Pancreas (tissue), 10 donors: ENCODE results near the gene VRTN. TPM values are rescaled to one million over a fixed set of nuclear protein-coding genes. Genes with fewer than 3 reads are reported as not detected.

Experiments used
- ATAC-seq, 4 donors: fragments of 200-7000 bp; cut with Tn5 transposase; one replicate each; pipeline versions ENCODE4 v1.8.0 to v1.9.1; 2020; ENCODE audit warnings: mild to moderate bottlenecking in 4 of 4, moderate library complexity in 4 of 4
- DNase-seq, 6 donors: peaks; one replicate each; pipeline ENCODE4 v3.0.0-alpha.2; 2020
- FAIRE-seq: peaks from 2 replicates; lab custom pipeline; 2012; peaks lifted over from hg19 to GRCh38; lab: Jason Lieb, UNC
- H3K27ac ChIP-seq, 4 donors: fragments of 200-600 bp; sonication (generic); 1 replicate in 3 of 4; 2 replicates in 1 of 4; pipeline versions ENCODE4 v1.5.0 to v1.8.0; 2020
- H3K27me3 ChIP-seq, 4 donors: fragments of 200-600 bp; one replicate each; pipeline ENCODE4 v1.8.0; 2021
- H3K36me3 ChIP-seq, 3 donors: fragments of 200-600 bp; sonication (generic) in 1 of 3; one replicate each; pipeline versions ENCODE4 v1.5.0 to v1.8.0; 2020 to 2021
- H3K4me1 ChIP-seq, 3 donors: fragments of 200-600 bp; one replicate each; pipeline ENCODE4 v1.8.0; 2021
- H3K4me3 ChIP-seq, 4 donors: fragments of 200-600 bp; sonication (generic) in 2 of 4; one replicate each; pipeline versions ENCODE4 v1.5.0 to v1.8.0; 2020 to 2021
- H3K9me3 ChIP-seq, 4 donors: fragments of 200-600 bp; one replicate each; pipeline ENCODE4 v1.8.0; 2021
- CTCF ChIP-seq, 4 donors: fragments of 200-600 bp; sonication (generic) in 3 of 4; IDR thresholded peaks; one replicate each; pipeline versions ENCODE4 v1.5.0 to v1.8.0; 2021; ENCODE audit warnings: antibody characterized with exemption in 4 of 4
- WGBS, 2 donors: extraction: QIAGEN DNeasy Blood & Tissue Kit; methylation state at CpG; one replicate each; pipeline ENCODE4 v1.1.7; 2013; 5-methylcytosine and 5-hydroxymethylcytosine counted together
- intact Hi-C, 3 donors: fragments of 100-400 bp; cut with DNase I; formaldehyde crosslinking; loops; one replicate each; pipeline versions ENCODE4 v1.11.1 to v1.14.2; 2022
- polyA plus RNA-seq, 2 donors: library from polyadenylated mRNA; stranded (reverse); fragments of 200-250 nt; gene quantifications; one replicate each; pipeline ENCODE4 v1.2.3, GENCODE V29; 2013
- total RNA-seq, 6 donors: library from RNA; stranded (reverse); fragmentation: NEBNext Ultra II Directional in 4 of 6; extraction: Animal tissue kit (Norgen Biotek cat#: 25700) in 4 of 6; gene quantifications; one replicate each; pipeline versions ENCODE4 v1.2.1 to v1.2.4, GENCODE V29; 2021 to 2023
- donor health status: healthy with polysubstance abuse.
- donor health status: DM: no; HTN: no; CAD: no; lungs with moderate emphysema.
- donor health status: DM: no; HTN: no; CAD: no.
- donor health status: control.
- donor health status: control.
- donor health status: Bipolar disorder and iron deficiency.
- donor health status: DM: yes; HTN: yes; CAD: no.
- donor health status: DM: no; HTN: no; CAD: no.
- donor health status: DM: no; HTN: no; CAD: no.
- donor health status: DM: yes; HTN: yes; CAD: no.

Gene VRTN
- total and polyA plus RNA-seq, 8 donors, result 0.05 to 0.16 (median 0.12) TPM; not detected in 5

GRCh38 chr14:74400919-74401503 is 52.7 kb downstream of the VRTN start:
- Histone ChIP-seq H3K4me1 (no peaks in the 10 kb centered on the region), H3K36me3 (no peaks in the 10 kb centered on the region), H3K27me3 (no peaks in the 10 kb centered on the region), H3K9me3 (no peaks in the 10 kb centered on the region), H3K27ac (no peak overlapping the region), H3K4me3 (no peak overlapping the region)
- ATAC-seq (peak in 1 of 4 donors; percentile 14), FAIRE-seq (no peak), DNase-seq (no peak)
- TF ChIP-seq CTCF (IDR thresholded peaks at IDR 0.05), result no peak
- intact Hi-C loops, result no loop called here
- WGBS, 2 donors, result 53 to 62% methylated on average over 8 of the region's 8 CpGs

GRCh38 chr14:74401504-74402241 is 53.4 kb downstream of the VRTN start:
- H3K27ac ChIP-seq, result no peak overlapping the region
- no peak for TF ChIP-seq CTCF (IDR thresholded peaks at IDR 0.05)
- FAIRE-seq, result no peak

GRCh38 chr14:74402401-74403251 is 54.4 kb downstream of the VRTN start:
- intact Hi-C loops, result no loop called here
- no peaks in the 10 kb centered on the region for H3K36me3 ChIP-seq
- FAIRE-seq (no peak), ATAC-seq (no peak), DNase-seq (no peak)
- no peaks in the 10 kb centered on the region for H3K9me3 ChIP-seq
- no peak overlapping the region for H3K27ac ChIP-seq
- H3K4me1 ChIP-seq, result no peaks in the 10 kb centered on the region
- H3K4me3 ChIP-seq, result no peak overlapping the region
- WGBS, 2 donors, result 57 to 70% methylated on average over 10 of the region's 10 CpGs
- no peaks in the 10 kb centered on the region for H3K27me3 ChIP-seq
- no peak for TF ChIP-seq CTCF (IDR thresholded peaks at IDR 0.05)

More at GRCh38 chr14:74401504-74402241, 53.4 kb downstream of the VRTN start:
- intact Hi-C loops, result no loop called here
- H3K27me3 ChIP-seq, result no peaks in the 10 kb centered on the region
- no peaks in the 10 kb centered on the region for H3K4me1 ChIP-seq
- H3K9me3 ChIP-seq, result no peaks in the 10 kb centered on the region
- ATAC-seq, result peak in 3 of 4 donors; percentile 49 to 71 (median 60)
- no peak overlapping the region for H3K4me3 ChIP-seq
- no peak for DNase-seq
- no peaks in the 10 kb centered on the region for H3K36me3 ChIP-seq
- WGBS, 2 donors, result 32 to 36% methylated on average over 12 of the region's 12 CpGs

GRCh38 chr14:74403619-74404417 is 55.5 kb downstream of the VRTN start:
- no peaks in the 10 kb centered on the region for H3K4me1 ChIP-seq
- H3K4me3 ChIP-seq, result no peak overlapping the region
- 75 to 86% methylated on average over 12 of the region's 12 CpGs for WGBS, 2 donors
- no peaks in the 10 kb centered on the region for H3K27me3 ChIP-seq
- no peak for TF ChIP-seq CTCF (IDR thresholded peaks at IDR 0.05)
- no peak for FAIRE-seq
- DNase-seq, result no peak
- H3K36me3 ChIP-seq, result no peaks in the 10 kb centered on the region
- H3K27ac ChIP-seq, result no peak overlapping the region
- no peaks in the 10 kb centered on the region for H3K9me3 ChIP-seq
- intact Hi-C loops, result no loop called here
- ATAC-seq, result no peak
